HTERT RPE-1 (cell line): ENCODE results near the gene WDR18.

ENCODE experiments used
- in situ Hi-C: fragments of 300-500 bp; cut with MboI; formaldehyde crosslinking; loops from 4 replicates; pipeline ENCODE4 v1.14.3; 2020; ENCODE audit warnings: low sequenced_read_pairs

WDR18 gene

DNA sequence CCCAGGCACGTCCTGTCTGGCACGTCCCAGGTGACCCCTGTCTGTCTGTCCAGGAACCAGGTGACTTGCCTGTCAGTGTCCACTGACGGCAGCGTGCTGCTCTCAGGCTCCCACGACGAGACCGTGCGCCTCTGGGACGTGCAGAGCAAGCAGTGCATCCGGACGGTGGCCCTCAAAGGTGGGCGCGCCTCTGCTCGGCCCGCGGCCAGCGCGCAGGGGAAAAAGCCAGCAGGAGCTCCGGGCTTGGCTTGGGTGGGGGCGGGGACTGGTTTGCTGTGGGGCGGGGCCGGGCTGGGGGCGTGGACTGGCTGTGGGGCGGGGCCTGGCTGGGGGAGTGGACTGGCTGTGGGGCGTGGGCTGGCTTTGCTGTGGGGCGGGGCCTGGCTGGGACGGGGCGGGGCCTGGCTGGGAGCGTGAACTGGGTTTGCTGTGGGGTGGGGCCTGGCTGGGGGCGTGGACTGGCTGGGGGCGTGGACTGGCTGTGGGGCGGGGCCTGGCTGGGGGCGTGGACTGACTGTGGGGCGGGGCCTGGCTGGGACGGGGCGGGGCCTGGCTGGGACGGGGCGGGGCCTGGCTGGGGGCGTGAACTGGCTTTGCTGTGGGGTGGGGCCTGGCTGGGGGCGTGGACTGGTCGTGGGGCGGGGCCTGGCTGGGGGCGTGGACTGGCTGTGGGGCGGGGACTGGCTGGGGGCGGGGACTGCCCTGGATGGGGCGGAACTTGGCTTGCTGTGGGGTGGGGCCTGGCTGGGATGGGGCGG is 7.2 kb downstream of the WDR18 start:
- in situ Hi-C loops: no loop called here

DNA sequence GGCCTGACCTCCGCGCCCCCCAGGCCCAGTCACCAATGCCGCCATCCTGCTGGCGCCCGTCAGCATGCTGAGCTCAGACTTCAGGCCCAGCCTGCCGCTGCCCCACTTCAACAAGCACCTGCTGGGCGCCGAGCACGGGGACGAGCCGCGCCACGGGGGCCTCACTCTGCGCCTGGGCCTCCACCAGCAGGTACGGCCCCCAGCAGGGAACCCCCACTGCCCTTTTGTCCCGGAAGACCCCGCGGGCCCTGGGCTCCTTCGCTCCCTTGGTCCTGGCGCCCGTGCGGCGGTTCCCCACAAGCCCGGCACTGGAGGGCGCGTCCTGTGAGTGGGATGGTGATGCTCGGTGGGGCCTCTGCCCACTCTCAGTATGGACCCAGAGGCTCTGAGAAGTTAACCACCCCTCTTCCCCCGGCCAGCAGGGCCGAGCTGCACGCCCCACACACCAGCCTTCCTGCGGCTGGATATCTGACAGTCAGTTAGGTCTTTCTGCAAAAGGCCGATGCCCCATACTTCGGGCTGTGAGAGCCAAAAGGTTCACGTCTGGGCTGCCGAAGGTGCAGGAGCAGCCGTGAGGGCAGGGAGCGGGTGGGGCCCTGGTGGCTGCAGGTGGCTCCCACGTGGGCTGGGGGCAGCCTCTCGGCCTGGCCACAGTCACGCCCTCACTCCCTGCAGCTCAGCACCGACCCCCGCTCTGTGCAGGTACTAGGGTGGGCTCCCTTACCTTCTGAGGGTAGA is 8.0 kb downstream of the WDR18 start:
- in situ Hi-C loops: no loop called here

DNA sequence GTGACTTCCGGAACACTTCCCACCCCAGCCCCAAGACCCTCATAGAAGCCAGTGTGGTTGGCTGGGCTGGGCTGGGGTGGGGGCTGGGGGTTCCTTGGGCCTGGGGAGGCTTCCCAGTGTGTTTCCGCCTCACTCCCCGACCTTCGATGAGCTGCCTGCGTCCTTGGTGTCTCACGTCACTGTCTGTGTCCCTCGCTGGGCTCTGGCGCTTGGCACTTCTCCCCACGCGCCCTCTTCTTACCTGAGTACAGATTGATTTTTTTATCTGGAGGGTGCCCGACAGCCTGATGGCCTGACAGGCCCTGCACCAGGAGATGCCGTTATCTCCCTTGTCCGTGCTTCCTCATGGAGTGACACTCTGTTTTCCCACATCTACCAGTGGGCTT is 8.5 kb downstream of the WDR18 start:
- in situ Hi-C loops: no loop called here

DNA sequence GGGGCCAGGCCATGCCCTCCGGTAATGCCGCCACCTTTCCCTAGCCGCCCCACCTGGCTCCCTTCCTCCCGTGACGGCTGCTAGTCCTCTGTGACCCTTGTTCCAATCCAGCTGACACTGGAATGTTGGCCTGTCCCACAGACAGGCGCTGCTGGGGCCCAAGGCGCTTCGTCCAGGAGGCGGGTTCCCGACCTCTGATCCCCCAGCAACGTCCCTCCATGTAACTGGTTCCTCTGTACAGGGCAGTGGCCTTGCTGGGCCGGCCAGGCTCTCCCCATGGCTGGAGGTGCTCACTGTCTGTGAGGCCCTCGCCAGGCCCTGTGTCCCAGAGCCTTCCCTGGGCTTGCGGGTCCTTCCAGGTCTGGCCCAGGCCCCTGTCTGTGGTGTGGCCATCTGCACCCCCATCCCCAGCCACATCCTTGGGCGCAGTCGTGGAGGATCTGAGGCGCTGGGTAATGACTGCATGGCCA is 9.3 kb downstream of the WDR18 start:
- in situ Hi-C loops: no loop called here

DNA sequence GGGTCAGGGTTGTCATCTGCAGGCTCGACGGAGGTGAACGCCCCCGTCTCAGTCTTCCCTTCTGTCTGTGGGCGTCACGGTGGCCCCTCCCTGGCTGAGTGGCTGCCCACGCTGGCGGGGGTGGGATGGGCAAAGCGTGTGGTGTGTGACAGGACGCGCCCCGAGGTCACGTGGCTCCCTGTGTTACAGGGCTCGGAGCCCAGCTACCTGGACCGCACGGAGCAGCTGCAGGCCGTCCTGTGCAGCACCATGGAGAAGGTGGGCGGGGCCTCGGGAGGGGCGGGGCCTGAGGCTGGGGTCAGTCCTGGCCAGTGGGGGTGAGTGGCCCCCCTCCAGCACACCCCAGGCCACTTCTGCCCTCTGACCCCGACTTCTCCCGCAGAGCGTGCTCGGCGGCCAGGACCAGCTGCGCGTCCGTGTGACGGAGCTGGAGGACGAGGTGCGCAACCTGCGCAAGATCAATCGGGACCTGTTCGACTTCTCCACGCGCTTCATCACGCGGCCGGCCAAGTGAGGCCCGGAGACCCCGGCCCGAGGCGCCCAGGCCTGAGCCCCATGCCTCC is 9.8 kb downstream of the WDR18 start:
- in situ Hi-C loops: no loop called here

DNA sequence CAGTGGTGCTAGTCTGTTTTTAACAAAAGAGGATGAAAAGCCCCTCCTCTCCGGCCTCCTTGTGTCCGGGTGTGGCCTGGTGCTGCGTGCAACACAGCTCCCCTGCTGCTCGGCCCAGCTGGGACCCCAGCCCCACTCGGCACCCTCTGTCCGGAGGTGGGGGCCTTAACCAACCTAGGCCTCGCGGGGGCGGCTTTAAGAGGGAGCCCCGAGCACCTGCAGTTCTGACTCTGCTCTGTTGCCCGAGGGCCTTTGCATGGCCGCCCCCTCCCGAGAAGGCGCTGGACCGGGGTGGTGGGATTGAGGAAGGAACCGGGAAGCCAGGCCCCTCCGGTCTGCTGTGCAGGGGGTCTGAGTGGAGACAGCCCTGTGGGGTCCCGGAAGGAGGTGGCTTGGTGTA is 10.4 kb downstream of the WDR18 start:
- in situ Hi-C loops: no loop called here

DNA sequence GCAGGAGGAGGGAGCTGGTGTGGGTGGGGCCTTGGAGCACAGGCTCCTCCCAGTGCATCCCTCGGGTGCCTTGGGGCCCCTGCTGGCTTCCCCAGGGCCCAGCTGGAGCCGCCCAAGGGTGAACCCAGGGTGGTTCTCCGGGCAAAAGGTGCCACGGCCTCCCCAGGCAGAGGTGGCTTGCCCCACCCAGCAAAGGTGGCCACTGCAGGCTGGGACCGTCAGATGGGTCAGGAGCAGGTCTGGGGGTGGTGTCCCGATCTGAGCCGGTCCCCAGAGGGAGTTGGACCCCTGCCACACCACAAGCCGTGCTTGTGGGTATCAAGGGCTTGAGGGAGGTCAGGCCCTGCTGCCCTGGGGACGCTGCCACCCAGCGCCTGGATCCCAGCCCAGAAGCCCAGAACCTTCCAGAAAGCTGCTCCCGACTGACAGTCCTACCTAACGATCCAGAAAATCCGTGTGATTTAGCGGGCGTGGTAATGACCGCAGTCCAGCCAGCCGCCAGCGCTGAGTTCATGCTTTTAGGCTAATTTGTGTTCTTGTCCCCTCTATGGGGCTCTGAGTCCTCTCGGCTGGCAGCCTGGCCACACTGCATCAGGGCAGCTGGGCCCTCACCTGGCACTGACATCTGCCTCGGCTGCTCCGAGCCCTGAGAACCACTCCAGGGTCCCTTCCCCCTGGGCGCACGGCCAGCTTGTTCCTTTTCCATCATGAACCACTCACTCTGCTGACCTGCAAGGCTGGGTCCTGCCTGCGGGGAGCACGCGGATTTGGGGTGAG is 11.1 kb downstream of the WDR18 start:
- in situ Hi-C loops: no loop called here

DNA sequence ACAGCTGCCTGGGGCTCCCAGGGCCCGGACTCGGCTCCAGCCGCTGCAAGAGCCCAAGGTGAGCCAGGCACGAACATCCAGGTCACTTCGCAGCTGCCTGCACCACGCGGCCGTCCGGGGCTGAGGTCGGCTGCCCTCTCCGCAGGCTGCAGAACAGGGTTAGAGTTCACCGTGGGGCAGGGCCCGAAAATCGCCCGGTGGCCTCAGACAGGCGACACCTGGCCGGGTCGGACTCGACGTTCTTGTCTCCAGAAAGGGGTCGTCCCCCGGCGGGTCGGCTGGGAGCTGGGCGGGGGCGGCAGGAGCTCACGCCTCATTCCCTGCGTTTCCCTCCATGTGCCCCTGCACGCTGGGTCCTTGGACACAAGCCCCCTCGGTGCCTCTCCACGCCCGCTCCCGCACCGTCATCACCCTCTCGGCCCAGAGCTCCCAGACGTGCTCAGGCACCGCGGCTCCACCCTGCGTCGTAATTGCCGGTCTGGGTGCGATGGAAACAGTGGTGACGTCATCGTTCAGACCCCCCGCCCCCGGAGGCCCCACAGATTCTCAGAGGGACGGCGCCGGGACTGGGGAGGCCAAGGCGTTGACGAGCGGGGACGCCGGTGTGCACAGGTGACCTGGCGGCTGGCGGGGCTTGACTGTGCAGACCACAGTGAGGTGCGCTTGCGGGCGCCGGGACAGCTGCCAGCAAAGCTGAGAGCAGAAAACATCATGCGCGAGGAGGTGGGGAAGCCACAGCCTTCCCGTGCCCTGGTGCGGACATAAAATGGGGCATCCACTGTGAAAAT is 12.1 kb downstream of the WDR18 start:
- in situ Hi-C loops: no loop called here

DNA sequence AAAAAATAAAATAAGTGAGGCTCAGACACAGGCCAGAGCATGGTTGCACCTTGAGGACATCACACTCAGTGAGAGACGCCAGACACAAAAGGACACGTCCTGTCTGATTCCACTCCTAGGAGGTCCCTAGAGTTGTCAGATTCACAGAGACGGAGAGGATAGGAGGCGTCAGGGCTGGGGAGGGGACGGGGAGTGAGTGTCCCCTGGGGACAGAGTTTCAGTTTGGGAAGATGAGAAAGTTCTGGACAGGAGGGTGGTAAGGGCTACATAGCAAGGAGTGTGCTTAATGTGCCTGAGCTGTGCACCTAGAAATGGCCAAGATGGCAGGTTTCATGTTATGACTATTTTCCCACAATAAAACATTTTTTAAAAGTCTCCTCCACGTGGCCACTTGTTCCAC is 13.9 kb downstream of the WDR18 start:
- in situ Hi-C loops: no loop called here

DNA sequence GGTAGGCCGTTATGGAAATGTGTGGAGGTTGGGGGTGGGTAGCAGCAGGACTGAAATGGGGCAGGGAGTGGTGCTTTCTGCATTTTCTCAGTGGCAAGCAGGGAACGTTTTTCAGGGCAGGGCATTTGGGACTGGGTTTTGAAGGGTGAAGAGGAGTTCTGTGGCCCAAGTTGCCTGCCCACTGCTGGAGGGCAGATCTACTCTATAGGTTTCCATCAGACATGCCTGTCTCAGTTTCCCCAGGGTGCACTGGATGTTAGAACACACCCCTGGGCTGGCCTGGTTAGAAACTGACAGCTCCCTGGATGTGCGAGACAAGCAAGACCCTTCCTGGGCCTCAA is 15.2 kb downstream of the WDR18 start:
- in situ Hi-C loops: no loop called here

DNA sequence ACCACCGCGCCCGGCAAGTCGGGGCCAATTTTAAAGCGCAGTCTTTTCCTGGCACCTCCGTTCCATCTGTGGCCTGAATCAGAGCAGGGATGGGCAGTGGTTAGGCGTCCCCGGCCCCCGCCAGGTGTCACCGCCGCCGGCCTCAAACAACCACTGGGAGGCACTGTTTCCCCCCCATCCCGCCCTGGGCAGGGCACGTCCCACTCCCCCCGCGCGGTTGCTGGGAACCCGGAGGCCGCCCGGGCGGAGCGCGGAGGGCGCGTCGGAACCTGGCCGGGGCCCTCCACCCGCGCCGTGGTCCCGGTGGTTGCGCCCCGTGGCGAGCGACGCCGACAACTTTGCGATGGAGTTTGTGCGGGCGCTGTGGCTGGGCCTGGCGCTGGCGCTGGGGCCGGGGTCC is 15.9 kb downstream of the WDR18 start, which contains the start of gene GRIN3B:
Gene GRIN3B, plus strand, starts transcription at position 325 of the 400 bp plus-strand sequence. Its CDS starts 19 bp downstream, at position 344.
- in situ Hi-C loops: no loop called here

DNA sequence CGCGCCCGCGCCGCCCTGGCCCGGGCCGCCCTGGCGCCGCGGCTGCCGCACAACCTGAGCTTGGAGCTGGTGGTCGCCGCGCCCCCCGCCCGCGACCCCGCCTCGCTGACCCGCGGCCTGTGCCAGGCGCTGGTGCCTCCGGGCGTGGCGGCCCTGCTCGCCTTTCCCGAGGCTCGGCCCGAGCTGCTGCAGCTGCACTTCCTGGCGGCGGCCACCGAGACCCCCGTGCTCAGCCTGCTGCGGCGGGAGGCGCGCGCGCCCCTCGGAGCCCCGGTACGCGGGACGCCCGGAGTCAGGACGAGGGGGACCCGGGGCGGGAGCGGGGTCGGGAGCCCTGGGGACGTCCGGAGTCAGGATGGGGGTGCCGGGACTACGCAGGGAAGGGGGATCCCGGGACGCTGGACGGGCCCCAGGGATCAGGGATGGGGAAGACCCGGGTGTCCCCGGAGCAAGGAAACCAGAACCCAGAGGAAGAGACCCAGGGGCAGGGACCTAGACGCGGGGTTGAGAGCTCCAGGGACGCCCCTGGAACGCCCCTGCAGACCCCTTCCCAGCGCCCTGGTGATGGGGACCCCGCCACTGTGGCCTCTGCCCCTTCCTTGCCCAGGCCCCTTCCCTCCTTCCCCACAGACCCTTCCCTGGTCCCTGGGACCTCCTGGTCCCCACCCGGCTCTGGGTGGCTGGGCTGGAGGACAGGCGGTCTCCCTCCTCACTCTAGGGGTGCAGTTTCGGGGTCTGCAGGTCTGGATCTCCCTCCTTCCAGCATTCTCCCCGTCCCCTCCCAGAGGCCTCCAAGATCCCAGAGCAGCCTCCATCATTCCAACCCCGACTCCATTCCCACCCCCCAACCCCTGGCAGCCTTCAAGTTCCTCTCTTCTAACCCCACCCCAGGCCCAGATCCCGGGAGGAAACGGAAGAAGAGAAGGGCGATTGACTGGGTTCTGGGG is 16.7 kb downstream of the WDR18 start:
- in situ Hi-C loops: no loop called here

DNA sequence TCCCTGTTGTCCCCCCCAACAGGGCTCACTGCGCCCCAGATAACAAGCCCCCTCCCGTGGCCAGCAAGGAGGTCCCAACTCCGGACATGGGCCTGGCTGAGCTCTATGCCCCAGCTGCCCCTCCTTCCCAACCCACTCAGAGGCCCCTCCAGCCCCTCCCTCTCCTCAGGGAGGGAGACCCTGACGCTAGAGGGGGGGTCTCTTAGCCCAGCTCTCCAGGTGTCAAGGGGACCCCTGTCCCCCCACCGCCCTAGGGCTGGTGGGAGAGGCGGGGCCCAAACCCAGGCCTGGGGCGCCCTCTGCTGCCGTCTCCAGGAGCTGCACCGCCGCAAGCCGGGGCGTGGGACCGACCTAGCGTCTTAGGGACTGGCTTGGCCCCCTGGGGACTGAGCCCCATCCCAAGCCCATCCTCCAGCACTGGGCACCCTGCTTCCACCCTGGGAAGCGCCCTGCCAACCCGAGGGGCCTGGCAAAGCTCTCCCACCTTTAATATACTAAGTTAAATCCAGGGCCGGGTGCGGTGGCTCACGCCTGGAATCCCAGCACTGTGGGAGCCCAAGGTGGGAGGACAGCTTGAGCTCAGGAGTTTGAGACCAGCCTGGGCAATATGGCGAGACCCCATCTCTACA is 17.5 kb downstream of the WDR18 start:
- in situ Hi-C loops: no loop called here

DNA sequence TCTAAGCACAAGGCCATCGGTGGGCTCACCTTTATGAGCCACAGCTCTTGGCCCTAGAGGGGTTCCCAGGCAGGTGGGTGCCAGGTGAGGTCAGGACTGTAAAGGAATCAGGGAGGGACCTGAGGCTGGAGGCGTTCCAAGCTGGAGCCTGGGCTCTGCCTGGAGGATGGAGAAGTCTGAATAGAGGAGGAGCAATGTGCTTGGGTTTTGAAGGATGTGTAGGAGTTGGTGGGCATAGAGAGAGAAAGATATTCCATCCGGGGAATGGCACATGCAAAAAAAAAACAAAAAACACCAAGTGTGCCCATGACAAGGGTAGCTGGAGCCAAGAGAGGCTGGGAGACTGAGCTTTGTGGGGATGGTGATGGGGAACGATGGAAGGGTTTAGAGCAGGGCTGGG is 18.5 kb downstream of the WDR18 start:
- in situ Hi-C loops: no loop called here

DNA sequence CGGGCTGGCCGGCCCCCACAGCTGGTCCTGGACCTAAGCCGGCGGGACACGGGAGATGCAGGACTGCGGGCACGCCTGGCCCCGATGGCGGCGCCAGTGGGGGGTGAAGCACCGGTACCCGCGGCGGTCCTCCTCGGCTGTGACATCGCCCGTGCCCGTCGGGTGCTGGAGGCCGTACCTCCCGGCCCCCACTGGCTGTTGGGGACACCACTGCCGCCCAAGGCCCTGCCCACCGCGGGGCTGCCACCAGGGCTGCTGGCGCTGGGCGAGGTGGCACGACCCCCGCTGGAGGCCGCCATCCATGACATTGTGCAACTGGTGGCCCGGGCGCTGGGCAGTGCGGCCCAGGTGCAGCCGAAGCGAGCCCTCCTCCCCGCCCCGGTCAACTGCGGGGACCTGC is 19.1 kb downstream of the WDR18 start:
- in situ Hi-C loops: no loop called here

DNA sequence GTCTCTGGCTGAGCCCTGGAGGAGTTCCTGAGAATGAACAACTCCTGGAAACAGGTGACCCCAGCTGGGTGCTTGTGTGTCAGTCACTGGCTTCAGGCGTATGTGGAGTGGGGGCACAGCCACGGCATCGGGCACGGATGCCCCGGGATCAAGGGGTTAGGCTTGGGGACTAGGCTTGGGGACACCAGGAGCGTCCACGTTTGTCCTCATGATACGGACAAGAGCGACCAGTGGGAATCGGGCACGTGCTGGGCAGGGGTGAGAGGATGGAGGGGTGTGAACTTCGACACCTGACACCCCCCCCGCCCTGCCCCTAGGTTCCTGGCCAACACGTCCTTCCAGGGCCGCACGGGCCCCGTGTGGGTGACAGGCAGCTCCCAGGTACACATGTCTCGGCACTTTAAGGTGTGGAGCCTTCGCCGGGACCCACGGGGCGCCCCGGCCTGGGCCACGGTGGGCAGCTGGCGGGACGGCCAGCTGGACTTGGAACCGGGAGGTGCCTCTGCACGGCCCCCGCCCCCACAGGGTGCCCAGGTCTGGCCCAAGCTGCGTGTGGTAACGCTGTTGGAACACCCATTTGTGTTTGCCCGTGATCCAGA is 20.2 kb downstream of the WDR18 start:
- in situ Hi-C loops: no loop called here

DNA sequence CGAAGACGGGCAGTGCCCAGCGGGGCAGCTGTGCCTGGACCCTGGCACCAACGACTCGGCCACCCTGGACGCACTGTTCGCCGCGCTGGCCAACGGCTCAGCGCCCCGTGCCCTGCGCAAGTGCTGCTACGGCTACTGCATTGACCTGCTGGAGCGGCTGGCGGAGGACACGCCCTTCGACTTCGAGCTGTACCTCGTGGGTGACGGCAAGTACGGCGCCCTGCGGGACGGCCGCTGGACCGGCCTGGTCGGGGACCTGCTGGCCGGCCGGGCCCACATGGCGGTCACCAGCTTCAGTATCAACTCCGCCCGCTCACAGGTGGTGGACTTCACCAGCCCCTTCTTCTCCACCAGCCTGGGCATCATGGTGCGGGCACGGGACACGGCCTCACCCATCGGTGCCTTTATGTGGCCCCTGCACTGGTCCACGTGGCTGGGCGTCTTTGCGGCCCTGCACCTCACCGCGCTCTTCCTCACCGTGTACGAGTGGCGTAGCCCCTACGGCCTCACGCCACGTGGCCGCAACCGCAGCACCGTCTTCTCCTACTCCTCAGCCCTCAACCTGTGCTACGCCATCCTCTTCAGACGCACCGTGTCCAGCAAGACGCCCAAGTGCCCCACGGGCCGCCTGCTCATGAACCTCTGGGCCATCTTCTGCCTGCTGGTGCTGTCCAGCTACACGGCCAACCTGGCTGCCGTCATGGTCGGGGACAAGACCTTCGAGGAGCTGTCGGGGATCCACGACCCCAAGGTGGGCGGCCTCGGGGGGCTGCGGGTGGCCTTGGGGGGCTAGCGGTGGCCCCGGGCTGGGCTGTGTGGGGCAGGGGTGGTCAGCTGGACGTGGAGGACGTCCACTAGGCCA is 20.9 kb downstream of the WDR18 start:
- in situ Hi-C loops: no loop called here
